H1 (cell line): ENCODE results near the gene SMARCD1. TPM values are rescaled to one million over a fixed set of nuclear protein-coding genes. Genes with fewer than 3 reads are reported as not detected.

ENCODE experiments used
- CTCF ChIA-PET: fragments of 300-600 bp; sonication (Branson Sonifier 250); formaldehyde crosslinking; loops from one replicate; lab custom pipeline; 2021; ENCODE audit not compliant: partially characterized antibody; lab: Charles Lee
- POLR2A ChIA-PET: fragments of 300-600 bp; sonication (Branson Sonifier 250); formaldehyde crosslinking; loops from one replicate; lab custom pipeline; 2021; ENCODE audit warnings: inconsistent platforms; ENCODE audit not compliant: partially characterized antibody; lab: Charles Lee
- DNase-seq, 2 experiments: peaks; one replicate each; pipeline versions ENCODE4 v3.0.0 to v3.0.0-alpha.2; 2010 to 2022; ENCODE audit warnings: low spot score in 2 of 2, low read depth in 1 of 2, mixed read lengths in 1 of 2
- FAIRE-seq: peaks from 2 replicates; lab custom pipeline; 2011; peaks lifted over from hg19 to GRCh38; lab: Jason Lieb, UNC
- H2AFZ ChIP-seq: 2 replicates; pipeline ENCODE4 v1.8.1; 2012; ENCODE audit warnings: low read length, inconsistent platforms
- H2AK5ac ChIP-seq: 2 replicates; pipeline ENCODE4 v1.6.1; 2013; ENCODE audit warnings: low read depth, low read length
- H2BK120ac ChIP-seq: replicated peaks from 2 replicates; pipeline ENCODE3; 2013; ENCODE audit warnings: low read depth, low read length, inconsistent platforms
- H2BK12ac ChIP-seq: 2 replicates; pipeline ENCODE4 v1.6.1; 2013; ENCODE audit warnings: low read depth, low read length
- H2BK15ac ChIP-seq: 2 replicates; pipeline ENCODE4 v1.6.1; 2013; ENCODE audit warnings: low read length
- H2BK20ac ChIP-seq: 2 replicates; pipeline ENCODE4 v1.6.1; 2013; ENCODE audit warnings: low read length
- H2BK5ac ChIP-seq: 2 replicates; pipeline ENCODE4 v1.6.1; 2013; ENCODE audit warnings: low read depth, low read length
- H3K14ac ChIP-seq: 2 replicates; pipeline ENCODE4 v1.6.1; 2013; ENCODE audit warnings: inconsistent platforms; ENCODE audit not compliant: insufficient read length
- H3K18ac ChIP-seq: 2 replicates; pipeline ENCODE4 v1.6.1; 2013; ENCODE audit warnings: low read length; ENCODE audit errors: extremely low read depth
- H3K23ac ChIP-seq: 2 replicates; pipeline ENCODE4 v1.6.1; 2013; ENCODE audit warnings: inconsistent platforms; ENCODE audit not compliant: insufficient read length
- H3K23me2 ChIP-seq: 2 replicates; pipeline ENCODE4 v1.6.1; 2013; ENCODE audit warnings: low read depth, low read length
- H3K27ac ChIP-seq: 2 replicates; pipeline ENCODE4 v1.6.1; 2011; ENCODE audit warnings: low read depth, low read length, inconsistent platforms
- H3K27me3 ChIP-seq, 4 experiments: replicated peaks in 1 of 4; 1 replicate in 1 of 4; 2 replicates in 3 of 4; pipeline versions ENCODE4 v1.6.1 to v1.8.1; 2011 to 2013; ENCODE audit warnings: low read length in 3 of 4, mild to moderate bottlenecking in 3 of 4, inconsistent platforms in 2 of 4, mixed read lengths in 2 of 4, moderate library complexity in 1 of 4; ENCODE audit not compliant: control insufficient read depth in 3 of 4, insufficient read depth in 3 of 4; ENCODE audit errors: extremely low read depth in 1 of 4
- H3K36me3 ChIP-seq, 4 experiments: 2 replicates each; pipeline versions ENCODE4 v1.6.1 to v1.8.1; 2011 to 2013; ENCODE audit warnings: mild to moderate bottlenecking in 4 of 4, low read length in 3 of 4, moderate library complexity in 2 of 4, control low read depth in 1 of 4, inconsistent platforms in 1 of 4; ENCODE audit not compliant: insufficient read depth in 4 of 4, control insufficient read depth in 2 of 4
- H3K4ac ChIP-seq: replicated peaks from 2 replicates; pipeline ENCODE3; 2013; ENCODE audit warnings: low read length, low read depth, mixed read lengths, inconsistent platforms; ENCODE audit not compliant: insufficient read length
- H3K4me1 ChIP-seq, 4 experiments: replicated peaks in 1 of 4; 1 replicate in 1 of 4; 2 replicates in 3 of 4; pipeline versions ENCODE4 v1.6.1 to v1.8.1; 2011 to 2013; ENCODE audit warnings: low read length in 3 of 4, inconsistent platforms in 2 of 4, mixed read lengths in 1 of 4; ENCODE audit not compliant: insufficient read depth in 4 of 4, control insufficient read depth in 3 of 4
- H3K4me2 ChIP-seq, 2 experiments: 2 replicates each; pipeline versions ENCODE4 v1.6.1 to v1.8.1; 2011 to 2013; ENCODE audit warnings: low read depth in 2 of 2, low read length in 2 of 2, control low read depth in 1 of 2, inconsistent platforms in 1 of 2, mild to moderate bottlenecking in 1 of 2; ENCODE audit not compliant: insufficient read depth in 1 of 2
- H3K4me3 ChIP-seq, 4 experiments: fragments of 200-600, 300-600 bp in 1 of 4; sonication (generic), shearing (Covaris generic), sonication (Bioruptor Twin) in 1 of 4; 2 replicates each; pipeline versions ENCODE4 v1.5.1 to v1.8.1; 2011 to 2016; ENCODE audit warnings: low read length in 4 of 4, low read depth in 3 of 4, control low read depth in 2 of 4, inconsistent platforms in 2 of 4, mild to moderate bottlenecking in 2 of 4, mixed read lengths in 1 of 4, moderate library complexity in 1 of 4; ENCODE audit not compliant: insufficient read depth in 2 of 4; ENCODE audit errors: extremely low read depth in 1 of 4
- H3K56ac ChIP-seq: replicated peaks from 2 replicates; pipeline ENCODE3; 2013; ENCODE audit warnings: low read depth, mild to moderate bottlenecking, mixed read lengths, low read length, inconsistent platforms; ENCODE audit not compliant: insufficient read length
- H3K79me1 ChIP-seq: 2 replicates; pipeline ENCODE4 v1.6.1; 2013; ENCODE audit warnings: low read depth, low read length, control low read depth
- H3K79me2 ChIP-seq, 2 experiments: 2 replicates each; pipeline versions ENCODE4 v1.6.1 to v1.8.1; 2012 to 2013; ENCODE audit warnings: low read length in 2 of 2, mild to moderate bottlenecking in 2 of 2, inconsistent platforms in 1 of 2; ENCODE audit not compliant: insufficient read depth in 2 of 2, control insufficient read depth in 1 of 2
- H3K9ac ChIP-seq, 4 experiments: replicated peaks in 1 of 4; 1 replicate in 1 of 4; 2 replicates in 3 of 4; pipeline versions ENCODE4 v1.6.1 to v1.8.1; 2011 to 2013; ENCODE audit warnings: low read depth in 3 of 4, low read length in 3 of 4, control low read depth in 2 of 4, mild to moderate bottlenecking in 2 of 4, moderate library complexity in 2 of 4, inconsistent platforms in 1 of 4; ENCODE audit errors: extremely low read depth in 1 of 4
- H3K9me3 ChIP-seq, 2 experiments: 2 replicates each; pipeline versions ENCODE4 v1.6.1 to v1.8.1; 2012 to 2013; ENCODE audit warnings: mild to moderate bottlenecking in 2 of 2, moderate library complexity in 2 of 2, control low read depth in 1 of 2, inconsistent platforms in 1 of 2, low read depth in 1 of 2, low read length in 1 of 2, mixed read lengths in 1 of 2; ENCODE audit not compliant: insufficient read depth in 2 of 2
- H4K20me1 ChIP-seq, 2 experiments: replicated peaks in 1 of 2; 2 replicates each; pipeline versions ENCODE3 to v1.8.1; 2011 to 2013; ENCODE audit warnings: inconsistent platforms in 2 of 2, low read length in 2 of 2, mild to moderate bottlenecking in 1 of 2; ENCODE audit not compliant: insufficient read depth in 2 of 2, control insufficient read depth in 1 of 2
- H4K5ac ChIP-seq: 2 replicates; pipeline ENCODE4 v1.6.1; 2013; ENCODE audit warnings: low read length, low read depth, mixed read lengths, inconsistent platforms; ENCODE audit not compliant: insufficient read length
- H4K8ac ChIP-seq: 2 replicates; pipeline ENCODE4 v1.8.0; 2013; ENCODE audit warnings: mild to moderate bottlenecking, moderate library complexity, low read length, inconsistent platforms; ENCODE audit not compliant: insufficient read depth; ENCODE audit errors: extremely low read depth
- H4K91ac ChIP-seq: replicated peaks from 2 replicates; pipeline ENCODE3; 2013; ENCODE audit warnings: low read length, mixed read lengths, inconsistent platforms; ENCODE audit not compliant: insufficient read length
- POLR2AphosphoS5 ChIP-seq: IDR thresholded peaks from 2 replicates; pipeline ENCODE4 v1.6.1; 2011; ENCODE audit warnings: low read depth, low read length
- polyA plus RNA-seq, 7 experiments: library from polyadenylated mRNA; depleted of rRNA in 3 of 7; stranded (reverse) in 5 of 7; unstranded in 2 of 7; fragments of >200 nt in 5 of 7; fragments of 200-250 nt in 2 of 7; gene quantifications; 1 replicate in 5 of 7; 2 replicates in 1 of 7; 4 replicates in 1 of 7; pipeline versions ENCODE4 v1.2.1 to v1.2.3, GENCODE V29; 2011 to 2013; ENCODE audit warnings: missing spikeins in 2 of 7, mixed read lengths in 2 of 7
- total RNA-seq: library from RNA; stranded (reverse); fragmentation: NEBNext Ultra II Directional; extraction: Animal tissue kit (Norgen Biotek cat#: 25700); gene quantifications from 2 replicates; pipeline ENCODE4 v1.2.1, GENCODE V29; 2021

SMARCD1 gene
- total and polyA plus RNA-seq, 2 of the 8 experiments (the other 6 are each of a cell fraction or from before 2014, with no cell fraction given): 128 to 130 TPM

DNA sequence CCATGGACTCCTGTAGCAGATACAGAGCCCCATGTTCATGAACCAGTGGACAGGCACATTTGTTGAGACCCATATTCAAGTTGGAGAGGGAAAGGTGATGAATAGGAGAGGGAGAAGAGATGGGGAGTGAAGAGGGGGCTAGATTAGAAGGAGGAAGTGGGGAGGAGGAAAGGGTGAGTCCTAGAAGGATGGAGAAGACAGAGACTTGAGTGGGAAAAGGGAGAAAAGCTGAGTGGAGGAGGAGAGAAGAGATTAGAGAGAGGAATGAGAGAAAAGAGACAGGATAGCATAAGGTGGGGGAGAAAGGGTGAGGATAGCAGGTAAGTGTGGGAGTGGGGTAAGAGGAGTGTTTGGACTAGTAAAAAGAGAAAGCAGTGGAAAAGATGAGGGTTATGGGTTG is 32.6 kb upstream of the SMARCD1 start:
- Histone ChIP-seq H3K27ac (no peak overlapping the region), H3K9me3 (no peaks in the 10 kb centered on the region), H3K56ac (no peak overlapping the region), H2AK5ac (no peak overlapping the region), H2BK12ac (no peak overlapping the region), H3K27me3 (peaks cover 30 to 77% (median 64%) of the 10 kb centered on the region in 4 experiments), H4K20me1 (peaks cover 0 to 4% of the 10 kb centered on the region in 2 experiments), H3K14ac (no peak overlapping the region), H2BK5ac (no peak overlapping the region), H4K8ac (no peak overlapping the region), H3K4ac (no peak overlapping the region), H3K79me1 (no peaks in the 10 kb centered on the region), H3K23ac (no peak overlapping the region), H3K79me2 (no peaks in the 10 kb centered on the region), H3K9ac (no peak overlapping the region), H3K18ac (no peak overlapping the region), H4K91ac (no peak overlapping the region), H3K4me3 (no peak overlapping the region), H3K4me2 (no peak overlapping the region), H4K5ac (no peak overlapping the region), H3K4me1 (peaks cover 9 to 18% (median 11%) of the 10 kb centered on the region in 4 experiments), H3K23me2 (peaks cover 16% of the 10 kb centered on the region), H2BK15ac (no peak overlapping the region), H2AFZ (no peak overlapping the region), H2BK20ac (no peak overlapping the region), H2BK120ac (no peak overlapping the region), H3K36me3 (no peaks in the 10 kb centered on the region)
- FAIRE-seq: no peak
- TF ChIP-seq POLR2AphosphoS5: no peak
- ChIA-PET POLR2A (no interaction called here), CTCF (interaction anchor here (1.6 to 10.7 kb wide), 5 partner anchors 14 to 275 kb away, joined by 4 to 257 read pairs (median 92); no protein-coding TSS in a partner anchor)
- no peak for DNase-seq
